Activated T-cell treated with anti-CD3 and anti-CD28 coated beads, Interleukin-2, amount 50 U/mL, for 24 hours (primary cell): ENCODE measurements around the gene ETS2.

Experiments
- DNase-seq: peaks from one replicate; pipeline ENCODE4 v3.0.0-alpha.2; 2020
- H3K27ac Mint-ChIP-seq: 2 replicates; pipeline ENCODE4 v1.8.0; 2020; ENCODE audit warnings: mild to moderate bottlenecking, mixed read lengths
- H3K27me3 Mint-ChIP-seq: 2 replicates; pipeline ENCODE4 v1.8.0; 2020; ENCODE audit warnings: mixed read lengths
- H3K36me3 Mint-ChIP-seq: 2 replicates; pipeline ENCODE4 v1.8.0; 2020; ENCODE audit warnings: low read depth, mixed read lengths
- H3K4me1 Mint-ChIP-seq: 2 replicates; pipeline ENCODE4 v1.8.0; 2020; ENCODE audit warnings: low read depth, mixed read lengths
- H3K4me3 Mint-ChIP-seq: 2 replicates; pipeline ENCODE4 v1.8.0; 2020; ENCODE audit warnings: mild to moderate bottlenecking, moderate library complexity, mixed read lengths
- H3K9me3 Mint-ChIP-seq: 2 replicates; pipeline ENCODE4 v1.8.0; 2020; ENCODE audit warnings: mixed read lengths

The ETS2 gene

GRCh38 chr21:38805328-38806152, at the start of gene ETS2:
Gene ETS2 (plus strand): TSS chr21:38805929. CDS start chr21:38810035, 4,106 bp downstream.
- Mint-ChIP-seq H3K4me1 (peaks cover 50% of the 10 kb centered on the region), H3K27me3 (peaks cover 4% of the 10 kb centered on the region), H3K4me3 (peak within 1 kb of the TSS; percentile 92), H3K27ac (peak within 1 kb of the TSS; percentile 94), H3K9me3 (no peaks in the 10 kb centered on the region), H3K36me3 (peaks cover 41% of the 10 kb centered on the region)
- DNase-seq = peak; percentile 84

GRCh38 chr21:38756746-38757145, 49.0 kb upstream of the ETS2 start:
- H3K4me1 Mint-ChIP-seq = peaks cover 14% of the 10 kb centered on the region
- H3K27me3 Mint-ChIP-seq = no peaks in the 10 kb centered on the region
- H3K36me3 Mint-ChIP-seq = no peaks in the 10 kb centered on the region
- H3K9me3 Mint-ChIP-seq = no peaks in the 10 kb centered on the region
- no peak for DNase-seq
- no peak overlapping the region for H3K27ac Mint-ChIP-seq
- no peak overlapping the region for H3K4me3 Mint-ChIP-seq

- H3K36me3 Mint-ChIP-seq = no peaks in the 10 kb centered on the region
- DNase-seq = no peak
- peaks cover 14% of the 10 kb centered on the region for H3K4me1 Mint-ChIP-seq
- H3K27me3 Mint-ChIP-seq = no peaks in the 10 kb centered on the region
- H3K9me3 Mint-ChIP-seq = no peaks in the 10 kb centered on the region
- H3K4me3 Mint-ChIP-seq = no peak overlapping the region
- no peak overlapping the region for H3K27ac Mint-ChIP-seq
Observed at GRCh38 chr21:38758501-38759214, 47.1 kb upstream of the ETS2 start.

- peaks cover 14% of the 10 kb centered on the region for H3K4me1 Mint-ChIP-seq
- DNase-seq = no peak
- no peaks in the 10 kb centered on the region for H3K36me3 Mint-ChIP-seq
- H3K9me3 Mint-ChIP-seq = no peaks in the 10 kb centered on the region
- no peak overlapping the region for H3K27ac Mint-ChIP-seq
- no peaks in the 10 kb centered on the region for H3K27me3 Mint-ChIP-seq
- H3K4me3 Mint-ChIP-seq = no peak overlapping the region
Observed at GRCh38 chr21:38759413-38759812, 46.3 kb upstream of the ETS2 start.

GRCh38 chr21:38760017-38760761, 45.5 kb upstream of the ETS2 start:
- DNase-seq = no peak
- H3K4me3 Mint-ChIP-seq = no peak overlapping the region
- no peak overlapping the region for H3K27ac Mint-ChIP-seq
- no peaks in the 10 kb centered on the region for H3K27me3 Mint-ChIP-seq
- peaks cover 11% of the 10 kb centered on the region for H3K4me1 Mint-ChIP-seq
- no peaks in the 10 kb centered on the region for H3K36me3 Mint-ChIP-seq
- H3K9me3 Mint-ChIP-seq = no peaks in the 10 kb centered on the region

GRCh38 chr21:38760762-38761155, 45.0 kb upstream of the ETS2 start:
- Mint-ChIP-seq H3K27me3 (no peaks in the 10 kb centered on the region), H3K36me3 (peaks cover 3% of the 10 kb centered on the region), H3K4me1 (peaks cover 9% of the 10 kb centered on the region), H3K9me3 (peaks cover 4% of the 10 kb centered on the region), H3K27ac (no peak overlapping the region), H3K4me3 (no peak overlapping the region)
- DNase-seq = no peak

GRCh38 chr21:38761531-38761930, 44.2 kb upstream of the ETS2 start:
- Mint-ChIP-seq H3K27ac (no peak overlapping the region), H3K27me3 (no peaks in the 10 kb centered on the region), H3K4me1 (peaks cover 11% of the 10 kb centered on the region), H3K4me3 (no peak overlapping the region), H3K36me3 (peaks cover 9% of the 10 kb centered on the region), H3K9me3 (peaks cover 10% of the 10 kb centered on the region)
- DNase-seq = no peak

GRCh38 chr21:38765056-38765455, 40.7 kb upstream of the ETS2 start:
- Mint-ChIP-seq H3K9me3 (peaks cover 10% of the 10 kb centered on the region), H3K36me3 (peaks cover 9% of the 10 kb centered on the region), H3K27me3 (no peaks in the 10 kb centered on the region), H3K4me1 (peaks cover 43% of the 10 kb centered on the region), H3K4me3 (no peak overlapping the region), H3K27ac (no peak overlapping the region)
- DNase-seq = no peak

- H3K4me1 Mint-ChIP-seq = peaks cover 58% of the 10 kb centered on the region
- peaks cover 3% of the 10 kb centered on the region for H3K27me3 Mint-ChIP-seq
- DNase-seq = peak; percentile 78
- peaks cover 10% of the 10 kb centered on the region for H3K9me3 Mint-ChIP-seq
- peaks cover 9% of the 10 kb centered on the region for H3K36me3 Mint-ChIP-seq
- H3K27ac Mint-ChIP-seq = peak overlapping the region; percentile 96
- H3K4me3 Mint-ChIP-seq = peak overlapping the region; percentile 73
Observed at GRCh38 chr21:38766987-38767722, 38.6 kb upstream of the ETS2 start.

- Mint-ChIP-seq H3K27ac (peak overlapping the region; percentile 96), H3K36me3 (peaks cover 9% of the 10 kb centered on the region), H3K9me3 (peaks cover 10% of the 10 kb centered on the region), H3K4me3 (peak overlapping the region; percentile 73), H3K4me1 (peaks cover 70% of the 10 kb centered on the region), H3K27me3 (peaks cover 6% of the 10 kb centered on the region)
- DNase-seq = peak; percentile 78
Observed at GRCh38 chr21:38768471-38769063, 37.2 kb upstream of the ETS2 start.

GRCh38 chr21:38769191-38769780, 36.4 kb upstream of the ETS2 start:
- Mint-ChIP-seq H3K27ac (peak overlapping the region; percentile 96), H3K36me3 (peaks cover 9% of the 10 kb centered on the region), H3K27me3 (peaks cover 9% of the 10 kb centered on the region), H3K4me1 (peaks cover 76% of the 10 kb centered on the region), H3K9me3 (peaks cover 10% of the 10 kb centered on the region), H3K4me3 (peak overlapping the region; percentile 73)
- no peak for DNase-seq

- no peak for DNase-seq
- Mint-ChIP-seq H3K4me3 (no peak overlapping the region), H3K9me3 (peaks cover 7% of the 10 kb centered on the region), H3K4me1 (peaks cover 73% of the 10 kb centered on the region), H3K27ac (no peak overlapping the region), H3K27me3 (peaks cover 9% of the 10 kb centered on the region), H3K36me3 (peaks cover 7% of the 10 kb centered on the region)
Observed at GRCh38 chr21:38770660-38771059, 35.1 kb upstream of the ETS2 start.

- Mint-ChIP-seq H3K4me3 (no peak overlapping the region), H3K9me3 (no peaks in the 10 kb centered on the region), H3K27ac (no peak overlapping the region), H3K27me3 (peaks cover 13% of the 10 kb centered on the region), H3K36me3 (peaks cover under 1% of the 10 kb centered on the region), H3K4me1 (peaks cover 68% of the 10 kb centered on the region)
- DNase-seq = no peak
Observed at GRCh38 chr21:38771536-38771935, 34.2 kb upstream of the ETS2 start.
